ENCODE measurements around the gene ZNF805. TPM values are rescaled to one million over a fixed set of nuclear protein-coding genes. Genes with fewer than 3 reads are reported as not detected.

Gene ZNF805
- total and polyA plus RNA-seq, 11 donors: 0.80 to 15.3 (median 10.2) TPM

- H3K27ac ChIP-seq: peak overlapping the region; percentile 76 to 97 (median 90)
- H3K36me3 ChIP-seq: peaks cover 0 to 30% (median 23%) of the 10 kb centered on the region in 9 donors
- intact Hi-C loops (cut with DNase I): loop anchor here in 6 of 10 donors (1.0 to 10.0 kb wide), 6 partner anchors 36 to 136 kb away; partner anchors contain the start of genes ZNF264 (in 1 of the 6), ZNF304 (in 1 of the 6) and ZNF460 (in 1 of the 6)
- DNase-seq (no peak), ATAC-seq (no peak)
- no peak for TF ChIP-seq POLR2A (IDR thresholded peaks at IDR 0.05)
- TF ChIP-seq CTCF (IDR thresholded peaks at IDR 0.05): no peak
- no peaks in the 10 kb centered on the region for H3K27me3 ChIP-seq
- peak overlapping the region; percentile 79 to 98 (median 89) for H3K4me3 ChIP-seq
- no peaks in the 10 kb centered on the region for H3K9me3 ChIP-seq
- 11 to 12% (median 12%) methylated on average over 7 of the region's 7 CpGs for WGBS, 4 donors
- H3K4me1 ChIP-seq: peaks cover 0 to 32% (median 17%) of the 10 kb centered on the region in 12 donors
Measured at GRCh38 chr19:57241176-57241575, 744 bp downstream of the ZNF805 start.

GRCh38 chr19:57242821-57243220 is 2.4 kb downstream of the ZNF805 start:
- peaks cover 0 to 47% (median 38%) of the 10 kb centered on the region in 9 donors for H3K36me3 ChIP-seq
- no peaks in the 10 kb centered on the region for H3K9me3 ChIP-seq
- no peaks in the 10 kb centered on the region for H3K27me3 ChIP-seq
- peaks cover 0 to 32% (median 17%) of the 10 kb centered on the region in 12 donors for H3K4me1 ChIP-seq
- no peak overlapping the region for H3K27ac ChIP-seq
- DNase-seq (no peak), ATAC-seq (no peak)
- WGBS, 4 donors: 85 to 98% (median 93%) methylated on average over 5 of the region's 5 CpGs
- no peak overlapping the region for H3K4me3 ChIP-seq
- TF ChIP-seq POLR2A (IDR thresholded peaks at IDR 0.05) (no peak), CTCF (IDR thresholded peaks at IDR 0.05) (no peak)
- intact Hi-C loops (cut with DNase I): loop anchor here in 6 of 10 donors (5.0 to 10.0 kb wide), 5 partner anchors 34 to 138 kb away; partner anchors contain the start of genes ZNF264 (in 1 of the 6), ZNF304 (in 1 of the 6) and ZNF460 (in 1 of the 6)

- H3K4me3 ChIP-seq: no peak overlapping the region
- TF ChIP-seq CTCF (IDR thresholded peaks at IDR 0.05) (no peak), POLR2A (IDR thresholded peaks at IDR 0.05) (no peak)
- no peaks in the 10 kb centered on the region for H3K27me3 ChIP-seq
- intact Hi-C loops (cut with DNase I): loop anchor here in 6 of 10 donors (5.0 to 10.0 kb wide), 5 partner anchors 33 to 140 kb away; partner anchors contain the start of genes ZNF264 (in 1 of the 6), ZNF304 (in 1 of the 6) and ZNF460 (in 1 of the 6)
- H3K9me3 ChIP-seq: no peaks in the 10 kb centered on the region
- DNase-seq (no peak), ATAC-seq (no peak)
- 78 to 92% (median 87%) methylated on average over 5 of the region's 5 CpGs for WGBS, 4 donors
- H3K4me1 ChIP-seq: peaks cover 0 to 32% (median 17%) of the 10 kb centered on the region in 12 donors
- H3K27ac ChIP-seq: no peak overlapping the region
- peaks cover 0 to 63% (median 54%) of the 10 kb centered on the region in 9 donors for H3K36me3 ChIP-seq
Measured at GRCh38 chr19:57244513-57244912, 4.1 kb downstream of the ZNF805 start.

- no peak overlapping the region for H3K27ac ChIP-seq
- H3K9me3 ChIP-seq: no peaks in the 10 kb centered on the region
- peaks cover 0 to 66% (median 57%) of the 10 kb centered on the region in 9 donors for H3K36me3 ChIP-seq
- DNase-seq (no peak), ATAC-seq (no peak)
- WGBS, 4 donors: 92 to 98% (median 95%) methylated on average over 5 of the region's 5 CpGs
- H3K4me1 ChIP-seq: peaks cover 0 to 28% (median 15%) of the 10 kb centered on the region in 12 donors
- TF ChIP-seq CTCF (IDR thresholded peaks at IDR 0.05): no peak
- no peak for TF ChIP-seq POLR2A (IDR thresholded peaks at IDR 0.05)
- H3K4me3 ChIP-seq: no peak overlapping the region
- H3K27me3 ChIP-seq: no peaks in the 10 kb centered on the region
- intact Hi-C loops (cut with DNase I): loop anchor here in 1 of 10 donors (10.0 kb wide), 1 partner anchor 140 kb away; no protein-coding TSS in a partner anchor
Measured at GRCh38 chr19:57245066-57245465, 4.6 kb downstream of the ZNF805 start.

Data from heart left ventricle (tissue), 16 donors.